NCI-H146 treated with DMSO at 0.1 percent for 48 hours (cell line): ENCODE results near the gene NUP210L.
"Not testable (repeated sequence)": the region's sequence is repeated elsewhere in the genome, so short reads cannot be mapped to it uniquely, and the experiment has no call there.

Experiments used
- DNase-seq: peaks from one replicate; lab custom pipeline; 2025; ENCODE audit not compliant: unreplicated experiment; lab: John Stamatoyannopoulos, UW

The NUP210L gene

DNA sequence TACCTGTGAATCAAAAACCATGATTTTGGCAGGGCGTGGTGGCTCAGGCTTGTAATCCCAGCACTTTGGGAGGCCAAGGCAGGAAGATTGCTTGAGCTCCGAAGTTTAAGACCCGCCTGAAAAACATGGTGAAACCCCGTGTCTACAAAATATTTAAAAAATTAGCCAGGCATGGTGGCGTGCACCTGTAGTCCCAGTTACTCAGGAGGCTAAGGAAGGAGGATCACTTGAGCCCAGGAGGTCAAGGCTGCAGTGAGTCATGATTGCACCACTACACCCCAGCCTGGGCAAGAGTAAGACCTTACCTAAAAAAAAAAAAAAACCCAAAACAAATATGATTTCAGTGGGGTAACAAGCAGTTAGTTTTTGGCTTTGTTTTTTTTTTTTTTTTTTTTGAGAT, 54.7 kb downstream of the NUP210L start:
- DNase-seq = not testable (repeated sequence)

DNA sequence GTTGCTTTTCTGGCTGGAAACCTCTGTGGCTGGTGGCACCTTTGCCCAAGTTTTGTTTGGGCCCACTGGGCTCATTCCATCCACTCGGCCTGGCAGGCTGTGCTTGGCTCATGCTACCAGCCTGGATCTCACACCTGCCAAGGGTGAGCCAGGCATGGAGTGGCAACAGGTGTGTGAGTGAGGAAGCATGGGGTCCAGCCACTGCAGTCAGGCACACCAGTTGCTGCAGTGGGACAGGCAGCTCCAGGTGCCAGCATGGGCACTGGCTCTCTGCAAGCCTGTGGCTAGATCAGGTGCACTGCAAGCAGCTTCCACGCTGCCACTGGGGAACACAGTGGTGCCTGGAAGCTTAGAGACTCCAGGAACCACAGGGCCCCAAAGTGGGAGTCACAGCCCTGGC, 57.0 kb downstream of the NUP210L start:
- DNase-seq = no peak

DNA sequence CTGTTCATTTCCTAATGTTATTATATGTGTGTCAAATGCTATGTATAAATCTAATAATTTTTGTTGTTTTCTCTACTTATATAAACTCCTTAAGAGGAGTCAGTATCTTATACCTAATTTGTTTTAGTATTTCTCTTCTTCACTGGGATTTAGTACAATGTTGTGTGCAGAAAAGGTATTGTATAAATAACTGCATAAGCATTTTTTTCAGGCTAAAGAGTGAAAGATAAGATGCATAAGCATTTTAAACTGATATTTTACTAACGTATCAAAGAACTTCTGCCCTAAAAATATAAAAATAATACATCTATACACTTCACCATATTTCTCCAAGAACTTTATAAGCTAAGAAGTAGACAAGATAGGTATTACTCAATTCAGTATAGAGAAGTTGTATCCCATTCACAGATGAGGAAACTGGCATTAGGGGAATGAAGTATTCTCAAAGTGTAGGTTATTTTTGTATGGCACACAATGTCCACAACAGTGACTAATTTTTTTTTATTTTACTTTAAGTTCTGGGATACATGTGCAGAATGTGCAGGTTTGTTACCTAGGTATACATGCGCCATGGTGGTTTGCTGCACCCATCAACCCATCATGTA, 59.3 kb downstream of the NUP210L start:
- no peak for DNase-seq

DNA sequence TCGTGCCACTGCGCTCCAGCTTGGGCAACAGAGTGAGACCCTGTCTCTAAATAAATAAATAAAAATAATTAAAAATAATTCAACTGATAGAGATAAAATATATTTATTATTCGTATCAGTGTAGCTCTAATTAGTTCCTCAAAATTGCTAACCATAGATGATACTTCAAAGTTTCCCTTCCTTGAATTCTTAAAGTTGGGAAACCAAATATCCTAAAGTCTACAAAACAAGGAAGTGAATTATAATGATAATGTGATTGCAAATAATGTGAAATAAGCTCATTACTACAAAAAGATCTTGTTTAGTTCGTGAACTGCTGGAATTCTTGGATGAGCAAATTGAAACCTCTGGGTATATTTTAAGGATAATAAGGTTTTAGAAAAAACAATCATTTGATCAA, 60.5 kb downstream of the NUP210L start:
- DNase-seq = no peak

DNA sequence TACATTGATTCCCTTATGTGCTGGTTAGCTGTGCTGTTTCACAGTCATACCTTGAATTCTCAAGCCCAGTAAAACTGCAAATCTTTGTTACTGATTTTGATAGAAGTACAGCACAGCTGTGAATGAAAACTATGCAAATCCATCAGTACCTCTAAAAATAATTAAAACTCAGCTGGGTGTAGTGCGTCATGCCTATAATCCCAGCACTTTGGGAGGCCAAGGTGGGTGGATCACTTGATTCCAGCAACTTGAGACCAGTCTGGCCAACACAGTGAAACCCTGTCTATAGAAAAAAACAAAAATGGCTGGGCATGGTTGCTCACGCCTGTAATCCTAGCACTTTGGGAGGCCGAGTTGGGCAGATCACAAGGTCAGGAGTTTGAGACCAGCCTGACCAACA, 61.2 kb downstream of the NUP210L start:
- no peak for DNase-seq

DNA sequence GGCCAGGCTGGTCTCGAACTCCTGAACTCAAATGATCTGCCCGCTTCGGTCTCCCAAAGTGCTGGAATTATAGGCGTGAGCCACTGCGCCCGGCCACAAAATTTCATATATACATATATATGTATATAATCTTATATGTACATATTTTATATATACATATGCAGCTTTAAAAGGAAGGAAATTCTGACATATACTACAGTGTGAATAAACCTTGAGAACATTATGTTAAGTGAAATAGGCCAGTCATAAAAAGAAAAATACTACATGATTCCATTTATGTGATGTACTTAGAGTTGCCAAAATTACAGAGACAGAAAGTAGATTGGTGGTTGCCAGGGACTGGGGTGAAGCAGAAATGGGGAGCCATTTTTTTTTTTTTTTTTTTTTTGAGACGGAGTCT, 63.2 kb downstream of the NUP210L start:
- no peak for DNase-seq

DNA sequence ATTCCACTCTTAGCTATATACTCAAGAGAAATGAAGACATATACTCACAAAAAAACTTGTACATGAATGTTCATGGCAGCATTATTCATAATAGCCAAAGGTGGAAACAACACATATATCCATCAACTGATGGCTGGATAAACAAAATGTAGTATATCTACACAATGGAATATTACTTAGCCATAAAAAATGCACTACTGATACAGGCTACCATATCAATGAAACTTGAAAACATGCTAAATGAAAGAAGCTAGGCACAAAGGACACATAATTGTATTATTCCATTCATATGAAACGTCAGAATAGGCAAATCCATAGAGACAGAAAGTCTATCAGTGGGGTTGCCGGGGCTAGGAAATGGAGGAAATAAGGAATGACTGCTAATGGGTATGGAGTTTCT, 67.3 kb downstream of the NUP210L start:
- DNase-seq = no peak

DNA sequence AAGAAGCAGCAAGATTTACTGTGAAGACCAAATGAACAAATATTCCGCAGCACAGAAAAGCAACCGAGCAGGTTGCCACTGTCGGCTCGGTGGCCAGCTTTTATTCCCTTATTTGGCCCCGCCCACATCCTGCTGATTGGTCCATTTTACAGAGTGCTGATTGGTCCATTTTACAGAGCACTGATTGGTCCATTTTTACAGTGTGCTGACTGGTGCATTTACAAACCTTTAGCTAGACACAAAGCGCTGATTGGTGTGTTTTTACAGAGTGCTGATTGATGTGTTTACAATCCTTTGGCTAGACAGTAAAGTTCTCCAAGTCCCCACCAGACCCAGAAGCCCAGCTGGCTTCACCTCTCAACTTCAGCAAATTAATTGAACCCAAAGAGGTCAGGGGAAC, 71.8 kb downstream of the NUP210L start:
- DNase-seq = not testable (repeated sequence)

DNA sequence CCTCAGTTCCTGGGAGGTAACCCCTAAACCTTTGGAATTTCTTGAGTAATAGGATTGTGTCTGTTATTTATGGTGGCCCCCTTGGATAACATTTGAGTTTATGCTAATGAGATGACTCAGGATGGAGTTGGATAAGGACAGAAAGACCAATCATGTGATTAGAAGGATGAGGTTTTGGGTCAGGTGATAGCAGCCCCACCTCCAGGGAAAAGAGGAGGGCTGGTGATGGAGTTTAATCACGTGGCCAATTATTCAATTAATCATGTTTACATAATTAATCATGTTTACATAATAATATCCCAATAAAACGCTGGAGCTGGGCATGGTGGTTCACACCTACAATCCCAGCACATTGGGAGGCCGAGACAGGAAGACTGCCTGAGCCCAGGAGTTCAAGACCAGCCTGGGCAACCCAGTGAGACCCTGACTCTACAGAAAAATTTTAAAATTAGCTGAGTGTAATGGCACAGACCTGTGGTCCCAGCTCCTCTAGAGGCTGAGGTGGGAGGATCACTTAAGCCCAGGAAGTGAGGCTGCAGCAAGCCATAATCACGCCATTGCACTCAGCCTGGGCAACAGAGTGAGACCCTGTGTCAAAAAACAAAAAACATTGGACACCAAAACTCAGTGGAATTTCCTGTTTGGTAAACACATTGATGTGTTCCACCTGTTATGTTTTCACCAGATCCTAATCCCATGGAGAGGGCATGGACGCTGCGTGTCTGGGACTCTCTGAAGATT, 73.3 kb downstream of the NUP210L start:
- no peak for DNase-seq

DNA sequence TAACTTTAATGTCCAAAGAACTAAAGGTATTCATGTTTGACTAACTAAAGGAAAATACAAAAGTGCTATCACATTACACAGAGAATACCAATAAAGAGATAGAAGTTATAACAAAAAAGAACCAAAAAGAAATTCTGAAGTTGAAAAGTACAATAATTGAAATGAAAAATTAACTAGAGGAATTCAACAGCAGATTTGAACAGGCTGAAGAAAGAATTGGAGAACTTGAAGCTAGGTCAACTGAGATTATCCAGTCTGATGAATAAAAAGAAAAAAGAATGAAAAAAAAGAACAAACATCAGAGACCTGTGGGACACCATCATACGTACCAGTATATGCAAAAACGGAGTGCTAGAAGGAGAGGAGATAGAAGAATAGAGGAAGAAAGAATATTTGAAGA, 78.5 kb downstream of the NUP210L start:
- no peak for DNase-seq

DNA sequence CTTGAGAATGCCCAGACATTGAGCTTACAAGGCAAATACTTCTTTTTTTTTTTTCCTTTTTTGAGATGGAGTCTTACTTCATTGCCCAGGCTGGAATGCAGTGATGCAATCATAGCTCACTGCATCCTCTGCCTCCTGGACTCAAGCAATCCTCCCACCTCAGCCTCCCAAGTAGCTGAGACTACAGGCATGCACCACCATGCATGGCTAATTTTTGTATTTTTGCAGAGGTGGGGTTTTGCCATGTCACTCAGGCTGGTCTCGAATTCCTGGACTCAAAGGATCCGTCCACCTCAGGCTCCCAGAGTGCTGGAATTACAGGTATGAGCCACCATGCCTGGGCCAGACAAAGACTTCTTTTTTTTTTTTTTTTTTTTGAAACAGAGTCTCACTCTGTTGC, 79.1 kb downstream of the NUP210L start:
- DNase-seq = no peak

DNA sequence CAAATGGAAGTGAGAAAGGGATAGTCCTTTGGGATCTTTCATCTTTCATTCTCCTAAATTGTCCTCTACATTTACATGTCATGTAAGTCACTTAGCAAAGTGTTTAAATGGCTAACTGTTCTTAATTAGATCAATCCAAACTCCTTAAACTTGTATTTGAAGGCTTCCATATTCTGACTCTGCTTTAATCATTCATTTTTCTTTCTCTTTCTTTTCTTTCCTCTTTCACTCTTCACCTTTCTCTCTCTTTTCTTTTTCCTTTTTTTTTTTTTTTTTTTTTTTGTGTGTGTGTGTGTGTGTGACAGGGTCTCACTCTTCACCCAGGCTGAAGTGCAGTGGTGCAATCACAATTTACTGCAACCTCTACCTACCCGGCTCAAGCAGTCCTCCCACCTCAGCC, 92.6 kb downstream of the NUP210L start:
- DNase-seq = no peak

DNA sequence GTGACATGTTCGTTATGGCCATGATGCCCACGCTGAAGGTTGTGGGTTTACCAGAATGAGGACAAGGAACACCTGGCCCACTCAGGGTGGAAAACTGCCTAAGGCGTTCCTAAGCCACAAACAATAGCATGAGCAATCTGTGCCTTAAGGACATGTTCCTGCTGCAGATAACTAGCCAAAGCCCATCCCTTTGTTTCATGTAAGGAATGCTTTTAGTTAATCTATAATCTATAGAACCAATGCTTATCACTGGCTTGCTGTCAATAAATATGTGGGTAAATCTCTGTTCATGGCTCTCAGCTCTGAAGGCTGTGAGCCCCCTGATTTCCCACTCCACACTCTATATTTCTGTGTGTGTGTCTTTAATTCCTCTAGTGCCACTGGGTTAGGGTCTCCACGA, 107.4 kb downstream of the NUP210L start:
- not testable (repeated sequence) for DNase-seq

DNA sequence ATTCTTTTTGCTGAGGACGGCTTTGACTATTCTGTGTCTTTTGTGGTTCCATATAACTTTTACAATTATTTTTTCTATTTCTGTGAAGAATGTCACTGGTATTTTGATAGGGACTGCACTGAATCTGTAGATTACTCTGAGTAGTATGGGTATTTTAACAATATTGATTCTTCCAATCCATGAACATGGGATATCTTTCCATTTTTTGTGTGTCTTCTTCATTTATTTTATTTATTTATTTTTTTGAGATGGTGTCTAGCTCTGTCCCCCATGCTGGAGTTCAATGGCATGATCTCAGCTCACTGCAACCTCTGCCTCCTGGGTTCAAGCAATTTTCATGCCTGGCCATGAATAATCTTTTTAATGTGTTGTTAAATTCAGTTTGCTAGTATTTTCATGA, 121.2 kb downstream of the NUP210L start:
- DNase-seq = not testable (repeated sequence)

DNA sequence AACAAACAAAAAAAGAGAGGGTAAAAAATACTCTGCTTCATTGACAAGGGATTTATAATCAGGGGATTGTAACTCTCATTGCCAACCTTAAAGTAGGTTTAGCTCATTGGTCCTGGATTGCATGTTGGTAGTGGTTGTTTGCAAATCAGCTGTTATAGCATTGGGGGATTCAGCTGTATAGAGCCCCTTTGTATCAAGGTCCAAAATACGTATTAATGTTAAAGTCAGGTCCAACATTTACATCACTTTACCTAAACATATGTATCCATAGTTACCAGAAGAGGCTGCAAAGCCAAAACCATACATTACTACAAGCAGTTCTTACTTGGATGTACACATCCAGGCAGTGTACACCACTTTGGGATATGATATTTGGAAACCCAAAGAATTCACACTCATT, 134.9 kb downstream of the NUP210L start:
- DNase-seq = no peak

DNA sequence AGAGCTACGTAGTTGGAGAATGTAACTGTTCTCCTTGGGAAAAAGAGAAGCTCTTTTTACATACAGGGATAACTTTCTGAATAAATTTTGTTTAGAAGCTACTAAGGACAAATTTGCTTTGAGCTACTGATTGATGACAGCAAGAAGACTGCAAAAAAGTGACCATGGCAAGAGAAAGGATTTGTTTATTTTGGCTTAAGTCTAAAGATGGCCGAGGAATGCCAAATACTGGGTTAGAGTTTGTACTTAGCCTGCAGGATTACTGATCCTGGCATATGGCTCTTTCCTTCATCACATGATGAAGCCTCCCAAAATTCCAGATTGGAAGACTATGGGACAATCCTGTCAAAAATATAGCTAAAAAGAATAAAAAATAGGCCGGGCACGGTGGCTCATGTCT, 135.6 kb downstream of the NUP210L start:
- DNase-seq = no peak

DNA sequence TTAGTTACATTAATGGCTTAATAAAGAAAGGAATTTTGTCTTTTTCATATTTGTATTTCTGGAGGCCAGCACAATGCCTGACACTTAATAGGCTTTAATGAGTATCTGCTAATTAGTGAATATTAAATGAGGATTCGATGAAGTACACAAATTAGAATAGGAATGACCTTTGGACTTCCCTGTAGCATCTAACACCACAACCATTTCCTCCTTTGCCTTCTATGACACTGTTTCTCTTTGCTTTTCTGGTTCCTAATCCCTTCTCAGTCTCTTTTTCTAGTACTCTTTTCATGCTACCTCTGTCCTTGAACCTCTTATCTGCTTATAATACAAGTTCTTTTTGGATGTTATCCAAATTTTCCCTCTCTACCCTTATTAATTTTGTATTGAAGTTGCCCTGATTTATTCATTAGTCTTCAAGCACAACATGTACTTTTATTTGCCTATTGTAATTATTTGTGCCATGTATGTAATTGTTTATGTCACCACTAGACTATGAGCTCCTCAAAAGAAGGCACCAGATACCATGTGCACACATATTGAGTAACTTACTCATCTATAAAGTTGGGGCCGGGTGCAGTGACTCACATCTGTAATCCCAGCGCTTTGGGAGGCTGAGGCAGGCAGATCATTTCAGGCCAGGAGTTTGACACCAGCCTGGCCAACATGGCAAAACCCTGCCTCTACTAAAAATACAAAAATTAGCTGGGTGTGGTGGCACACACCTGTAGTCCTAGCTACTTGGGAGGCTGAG, 140.5 kb downstream of the NUP210L start:
- no peak for DNase-seq

DNA sequence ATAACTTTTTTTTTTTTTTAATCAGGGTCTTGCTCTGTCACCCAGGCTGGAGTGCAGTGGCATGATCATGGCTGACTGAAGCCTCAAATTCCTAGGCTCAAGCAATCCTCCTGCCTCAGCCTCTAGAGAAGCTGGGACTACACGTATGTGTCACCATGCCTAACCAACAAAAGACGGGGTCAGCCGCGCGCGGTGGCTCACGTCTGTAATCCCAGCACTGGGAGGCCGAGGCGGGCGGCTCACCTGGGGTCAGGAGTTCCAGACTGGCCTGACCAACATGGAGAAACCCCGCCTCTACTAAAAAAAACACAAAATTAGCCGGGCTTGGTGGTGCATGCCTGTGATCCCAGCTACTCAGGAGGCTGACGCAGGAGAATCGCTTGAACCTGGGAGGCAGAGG, 142.3 kb downstream of the NUP210L start:
- not testable (repeated sequence) for DNase-seq

DNA sequence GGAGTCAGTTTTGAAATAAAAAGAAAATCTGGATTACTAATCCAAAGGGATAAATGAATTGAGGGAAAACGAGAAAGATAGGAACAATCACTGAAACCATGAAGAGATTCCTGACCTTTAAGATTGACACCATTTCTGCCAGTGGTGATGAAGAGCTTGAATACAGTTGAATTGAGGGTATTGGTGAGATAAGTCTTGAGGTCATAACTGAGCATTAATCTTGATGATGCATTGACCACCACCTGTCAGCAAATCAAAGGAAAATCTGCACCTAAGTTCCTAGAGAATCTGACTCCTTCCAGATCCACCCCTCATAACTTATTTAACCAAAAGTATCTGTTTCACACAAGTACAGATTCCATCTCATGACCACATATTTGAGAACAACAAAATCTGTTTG, 142.7 kb downstream of the NUP210L start:
- DNase-seq = no peak

DNA sequence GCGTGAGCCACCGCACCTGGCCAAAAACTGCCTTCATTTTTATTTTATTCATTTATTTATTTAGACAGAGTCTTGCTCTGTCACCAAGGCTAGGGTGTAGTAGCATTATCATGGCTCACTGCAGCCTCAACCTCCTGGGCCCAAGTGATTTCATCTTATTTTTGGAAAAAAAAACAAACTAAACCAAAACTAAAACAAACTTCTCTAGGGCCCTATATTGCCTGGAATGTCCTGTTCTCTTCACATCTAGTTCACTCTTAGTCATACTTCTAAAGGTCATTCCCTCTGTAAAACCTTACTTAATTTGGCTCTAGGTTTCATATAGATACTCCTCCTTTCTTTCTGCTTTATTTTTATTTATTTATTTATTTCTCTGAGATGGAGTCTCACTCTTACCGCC, 148.7 kb downstream of the NUP210L start:
- no peak for DNase-seq

DNA sequence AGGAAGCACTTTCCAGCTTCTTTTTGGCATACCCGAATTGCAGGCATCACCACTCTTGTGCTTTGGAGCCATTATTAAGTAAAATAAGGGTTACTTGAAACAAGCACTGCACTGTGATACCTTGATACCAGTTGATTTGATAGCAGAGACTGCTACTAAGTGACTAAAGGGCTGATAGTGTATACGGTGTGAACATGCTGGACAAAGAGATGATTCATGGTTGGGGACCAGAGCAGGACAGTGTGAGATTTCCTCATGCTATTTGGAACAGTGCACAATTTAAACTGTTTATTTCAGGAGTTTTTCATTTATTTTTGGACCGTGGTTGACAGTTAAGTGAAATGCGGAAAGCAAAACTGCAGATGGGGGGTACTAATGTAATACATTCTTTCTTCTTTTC, 154.5 kb downstream of the NUP210L start:
- DNase-seq = no peak

DNA sequence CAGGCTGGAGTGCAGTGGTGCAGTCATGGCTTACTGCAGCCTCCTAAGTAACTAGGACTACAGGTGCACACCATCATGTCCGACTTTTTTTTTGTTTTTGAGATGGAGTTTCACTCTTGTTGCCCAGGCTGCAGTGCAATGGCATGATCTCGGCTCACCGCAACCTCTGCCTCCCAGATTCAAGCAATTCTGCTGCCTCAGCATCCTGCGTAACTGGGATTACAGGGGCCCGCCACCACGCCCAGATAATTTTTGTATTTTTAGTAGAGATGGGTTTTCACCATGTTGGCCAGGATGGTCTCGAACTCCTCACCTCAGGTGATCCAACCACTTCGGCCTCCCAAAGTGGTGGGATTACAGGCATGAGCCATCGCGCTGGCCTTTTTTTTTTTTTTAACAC, 158.0 kb downstream of the NUP210L start:
- not testable (repeated sequence) for DNase-seq
